A549 treated with AZD9567 at 1 μM for 4 hours (cell line): ENCODE results near the gene JAGN1. TPM values are rescaled to one million over a fixed set of nuclear protein-coding genes. Genes with fewer than 3 reads are reported as not detected.

Experiments used
- total RNA-seq: library from RNA; stranded (reverse); fragments of 200-300 nt; extraction: Qiagen RNA extraction; gene quantifications from 5 replicates; pipeline ENCODE4 v1.2.3, GENCODE V29; 2022; ENCODE audit not compliant: insufficient read depth

The JAGN1 gene
- total RNA-seq: 62.9 to 86.9 TPM (median 83.6 TPM) in 5 replicates

GRCh38 chr3:9890249-9891071 lies at the start of gene JAGN1:
JAGN1 (plus strand) TSS chr3:9890610; CDS start chr3:9890723, 113 bp downstream.

GRCh38 chr3:9843715-9844438 lies 46.5 kb upstream of the JAGN1 start, which contains the start of gene RPUSD3:
RPUSD3 (minus strand) TSS chr3:9844008; CDS start chr3:9843990, 18 bp downstream.

GRCh38 chr3:9879830-9880549 lies 10.4 kb upstream of the JAGN1 start, which contains the start of gene CIDEC:
CIDEC (minus strand) TSS chr3:9880253; CDS start chr3:9878486, 1,767 bp downstream.

GRCh38 chr3:9902372-9903237 lies 12.2 kb downstream of the JAGN1 start, which contains the start of gene IL17RE:
IL17RE (plus strand) TSS chr3:9902848; CDS start chr3:9902933, 85 bp downstream.

GRCh38 chr3:9916734-9917680 lies 26.6 kb downstream of the JAGN1 start, which contains the start of gene IL17RC:
IL17RC (plus strand) TSS chr3:9917098; CDS start chr3:9917316, 218 bp downstream.

GRCh38 chr3:9933561-9934234 lies 43.3 kb downstream of the JAGN1 start, which contains the start of gene CRELD1:
CRELD1 (plus strand) TSS chr3:9933834; CDS start chr3:9934439, 605 bp downstream.

Other genes with a start within 250 kb of the JAGN1 start
- gene MTMR14, start 241.1 kb upstream of the JAGN1 start, total RNA-seq: 24.9 to 31.7 TPM (median 29.9 TPM) in 5 replicates
- 0.18 to 0.31 TPM (median 0.21 TPM) in 4 of 5 replicates, not detected in the other for gene CPNE9, start 186.8 kb upstream of the JAGN1 start, total RNA-seq
- 17.8 to 20.9 TPM (median 20.0 TPM) in 5 replicates for gene BRPF1, start 158.9 kb upstream of the JAGN1 start, total RNA-seq
- 14.7 to 17.9 TPM (median 16.8 TPM) in 5 replicates for gene OGG1, start 140.7 kb upstream of the JAGN1 start, total RNA-seq
- 13.6 to 16.8 TPM (median 16.2 TPM) in 5 replicates for gene CAMK1, start 120.7 kb upstream of the JAGN1 start, total RNA-seq
- 49.0 to 59.0 TPM (median 57.7 TPM) in 5 replicates for gene TADA3, start 98.1 kb upstream of the JAGN1 start, total RNA-seq
- gene ARPC4, start 97.5 kb upstream of the JAGN1 start, total RNA-seq: 144 to 268 TPM (median 150 TPM) in 5 replicates
- gene TTLL3, start 80.3 kb upstream of the JAGN1 start, total RNA-seq: 6.9 to 10.0 TPM (median 7.9 TPM) in 5 replicates
- 45.8 to 59.7 TPM (median 56.7 TPM) in 5 replicates for gene RPUSD3, start 46.6 kb upstream of the JAGN1 start, total RNA-seq
- gene CIDEC, start 10.4 kb upstream of the JAGN1 start, total RNA-seq: 30.4 to 45.5 TPM (median 37.8 TPM) in 5 replicates
- 0.98 to 1.3 TPM (median 1.2 TPM) in 4 of 5 replicates, not detected in the other for gene IL17RE, start 12.2 kb downstream of the JAGN1 start, total RNA-seq
- 22.3 to 27.2 TPM (median 22.6 TPM) in 5 replicates for gene IL17RC, start 26.5 kb downstream of the JAGN1 start, total RNA-seq
- 11.5 to 14.6 TPM (median 12.6 TPM) in 5 replicates for gene CRELD1, start 43.2 kb downstream of the JAGN1 start, total RNA-seq
- gene PRRT3, start 61.8 kb downstream of the JAGN1 start, total RNA-seq: 0.51 to 1.7 TPM (median 1.6 TPM) in 5 replicates
- 109 to 127 TPM (median 120 TPM) in 5 replicates for gene EMC3, start 96.2 kb downstream of the JAGN1 start, total RNA-seq
- 18.2 to 20.8 TPM (median 18.5 TPM) in 5 replicates for gene FANCD2, start 135.8 kb downstream of the JAGN1 start, total RNA-seq
- not detected in 5 replicates for gene FANCD2OS, start 217.6 kb downstream of the JAGN1 start, total RNA-seq
- gene BRK1, start 225.1 kb downstream of the JAGN1 start, total RNA-seq: 167 to 179 TPM (median 172 TPM) in 5 replicates